ENCODE results near the gene ABLIM1.

ABLIM1 gene

DNA sequence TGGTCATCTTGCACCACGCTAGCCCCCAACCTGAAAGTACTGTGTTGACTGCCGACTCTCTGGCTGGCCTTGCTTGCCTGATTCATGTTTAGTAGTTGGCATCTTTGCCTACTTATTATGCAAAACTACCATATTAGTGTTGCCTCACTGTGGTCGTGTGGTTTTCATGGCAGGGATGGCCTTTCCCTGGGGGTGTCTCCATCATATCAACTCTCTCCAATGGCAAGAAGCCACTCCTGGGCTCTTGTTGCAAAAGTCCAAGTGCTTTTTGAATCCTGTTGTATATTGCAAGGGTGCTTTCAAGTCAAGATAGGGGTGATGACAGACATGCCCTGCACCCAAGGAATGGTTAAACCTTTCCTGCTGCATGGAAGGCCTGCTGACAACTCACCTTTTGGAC, 39.4 kb downstream of the ABLIM1 start:
- DNase-seq: no peak

DNA sequence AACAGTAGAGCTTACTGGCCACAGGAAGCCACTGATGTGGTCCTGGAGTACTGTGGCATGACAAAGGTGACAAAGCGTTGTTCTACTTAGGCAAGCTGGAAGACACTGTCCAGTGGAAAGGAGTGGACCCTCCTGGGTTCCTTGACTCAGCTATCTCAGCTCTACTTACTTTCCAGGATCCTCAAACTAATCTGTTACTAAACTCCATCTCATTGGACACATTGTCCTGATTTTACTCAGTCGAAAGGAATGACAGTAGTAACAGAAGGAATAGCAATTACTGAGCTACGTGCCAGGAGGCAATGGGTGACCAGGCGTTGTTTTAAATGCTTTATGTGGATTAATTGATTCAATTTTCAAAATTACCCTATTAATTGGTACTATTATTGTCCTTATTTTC, 41.6 kb downstream of the ABLIM1 start:
- no peak for DNase-seq

DNA sequence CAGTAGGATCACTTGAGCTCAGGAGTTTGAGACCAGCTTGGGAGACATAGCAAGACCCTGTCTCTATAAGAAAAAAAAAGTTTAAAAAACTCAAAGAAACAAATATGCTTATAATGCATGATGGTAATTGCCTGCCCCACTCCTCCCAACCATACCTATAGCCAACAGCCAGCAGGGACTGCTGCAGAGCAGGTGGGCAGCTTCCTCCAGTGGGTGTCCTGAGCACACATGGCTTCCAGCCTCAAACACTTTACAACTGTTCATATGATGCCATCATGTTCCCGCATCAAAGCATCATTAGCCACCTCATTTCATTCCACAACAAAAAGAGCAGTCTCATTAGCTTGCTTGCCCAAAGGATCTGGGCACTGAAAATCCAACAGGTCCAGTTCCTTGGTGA, 42.0 kb downstream of the ABLIM1 start:
- no peak for DNase-seq

DNA sequence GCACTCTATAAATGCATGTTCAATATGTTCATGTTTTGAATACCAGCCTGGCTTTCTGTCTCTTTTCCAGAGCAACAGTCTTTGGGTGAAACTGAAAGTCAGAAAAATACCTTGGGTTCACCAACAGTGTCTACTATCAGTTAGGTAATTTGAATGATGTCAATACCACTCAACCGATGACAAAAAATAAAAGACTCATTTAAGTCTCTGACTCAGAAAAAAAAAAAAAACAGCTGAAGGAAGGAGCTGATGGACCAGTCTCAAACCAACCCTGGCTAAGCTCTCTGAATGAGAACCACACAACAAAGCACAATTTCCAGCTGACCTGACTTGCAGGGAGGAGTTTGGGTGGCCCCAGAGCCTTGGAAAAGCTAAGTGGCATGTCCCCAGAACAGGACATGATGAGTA, 42.5 kb downstream of the ABLIM1 start:
- DNase-seq: no peak

DNA sequence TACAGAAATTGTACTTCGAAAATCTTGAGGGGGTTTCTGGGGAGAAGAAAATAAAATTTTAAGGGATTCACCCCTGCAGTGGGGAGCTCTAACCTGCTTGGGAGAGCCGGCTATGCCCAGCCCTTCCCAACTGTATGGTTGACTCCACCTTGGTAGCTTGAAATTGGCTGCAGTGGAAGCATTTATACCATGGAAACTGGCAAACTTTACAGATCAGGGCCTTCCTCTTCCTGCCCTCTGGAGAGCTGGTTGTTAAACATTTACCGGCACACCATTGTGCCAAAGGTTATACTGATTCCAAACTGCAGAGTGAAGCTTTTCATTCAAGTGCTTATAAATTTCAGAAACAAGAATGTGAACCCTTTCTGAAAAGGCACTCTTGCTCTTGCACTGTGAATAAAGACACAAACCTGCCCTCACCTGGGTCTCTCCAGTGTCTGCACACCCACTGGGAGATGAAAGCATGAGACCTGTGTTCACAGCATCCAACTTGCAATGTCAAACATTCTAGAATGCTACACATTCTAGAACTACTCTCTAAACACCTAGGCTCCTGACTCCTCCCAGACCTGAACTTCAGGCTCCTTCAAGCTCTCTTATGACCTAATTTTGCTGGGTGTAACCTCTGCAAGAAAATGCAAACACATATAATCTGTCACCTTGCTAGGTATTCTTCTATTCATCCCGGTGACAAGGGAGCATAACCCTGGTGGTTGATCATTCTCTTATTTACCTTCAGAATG, 44.7 kb downstream of the ABLIM1 start:
- DNase-seq: no peak

DNA sequence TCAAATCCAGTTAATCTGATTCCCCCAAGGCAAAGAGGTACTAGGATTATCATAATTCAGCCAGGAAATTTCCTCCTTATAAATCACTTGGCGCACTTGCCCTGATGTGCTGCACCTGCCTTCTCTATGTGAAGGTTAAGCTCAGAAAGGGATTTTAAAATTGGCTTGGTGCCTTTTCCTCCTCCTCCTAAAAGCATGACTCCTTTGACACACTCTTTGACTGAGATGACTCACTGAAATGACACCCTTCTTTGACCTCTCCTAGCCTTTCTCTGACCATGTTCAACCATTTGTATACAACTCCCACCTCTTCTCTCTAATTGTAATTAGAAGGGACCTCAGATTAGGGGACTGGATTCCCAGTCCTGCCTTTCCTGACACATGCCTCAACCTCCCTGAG, 46.5 kb downstream of the ABLIM1 start:
- no peak for DNase-seq

GRCh38 chr10:114609518-114610426, 48.3 kb downstream of the ABLIM1 start:
- DNase-seq: no peak

DNA sequence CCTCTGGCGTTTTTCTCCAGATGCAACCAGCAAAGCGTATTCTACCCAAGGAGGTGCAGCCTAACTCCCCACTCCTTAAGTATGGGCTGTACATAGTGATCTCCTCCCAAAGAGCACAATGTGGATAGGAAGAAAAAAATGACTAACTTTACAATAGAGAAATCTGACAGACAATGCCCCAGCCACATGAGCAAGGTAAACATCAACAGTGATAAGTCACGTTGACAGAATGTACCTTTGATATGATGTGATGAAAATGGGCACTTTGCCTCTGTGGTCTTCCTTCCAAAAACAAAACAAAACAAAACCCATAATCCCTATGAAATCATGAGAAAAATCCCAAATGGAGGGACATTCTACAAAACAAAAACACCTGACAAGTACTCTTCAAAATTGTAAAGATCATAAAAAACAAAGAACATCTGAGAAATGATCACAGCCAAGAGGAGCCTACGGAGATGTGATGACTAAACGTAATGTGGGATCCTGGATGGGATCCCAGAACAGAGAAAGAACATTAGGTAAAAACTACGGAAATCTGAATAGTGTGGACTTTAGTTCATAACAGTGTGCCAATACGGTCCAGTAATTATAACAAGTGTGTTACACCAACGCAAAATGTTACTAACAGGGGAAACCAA, 50.6 kb downstream of the ABLIM1 start:
- no peak for DNase-seq

GRCh38 chr10:114605155-114605797, 52.8 kb downstream of the ABLIM1 start:
- no peak for DNase-seq

DNA sequence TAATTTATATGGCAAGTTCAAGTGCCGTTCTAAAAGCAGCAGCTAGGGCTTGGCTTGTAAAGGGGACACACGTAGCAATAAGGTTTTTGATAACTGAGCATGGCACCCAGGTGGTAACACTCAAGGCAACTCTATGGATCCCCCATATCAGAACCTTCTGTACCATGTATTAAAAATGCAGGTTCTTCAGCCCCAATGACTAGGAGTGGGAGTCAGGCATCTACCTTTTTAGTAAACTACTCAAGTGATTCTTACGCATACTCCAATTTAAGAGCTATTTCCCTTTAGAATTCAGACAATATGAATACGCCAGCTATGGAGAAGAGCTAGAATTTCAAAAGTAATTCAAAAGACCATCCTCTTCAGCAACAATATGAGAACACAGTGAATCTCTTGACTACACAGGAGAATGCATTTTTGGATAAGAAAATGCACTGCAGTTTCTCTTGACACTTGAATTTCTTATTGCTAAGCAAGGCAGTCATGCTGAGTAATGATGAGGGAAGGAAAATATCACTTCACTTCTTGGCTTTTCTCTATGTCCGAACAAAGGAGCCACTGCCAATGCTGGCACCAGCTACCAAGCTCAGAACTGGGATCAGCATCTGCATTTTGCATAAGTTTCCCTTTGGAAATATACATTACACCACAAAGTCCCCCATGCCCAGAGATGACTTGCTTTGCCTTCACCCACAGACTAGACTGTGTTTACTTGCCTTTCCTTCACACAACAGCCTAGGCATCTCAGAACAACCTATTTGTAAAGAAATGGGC, 53.5 kb downstream of the ABLIM1 start:
- no peak for DNase-seq

- no peak for DNase-seq
Observed at GRCh38 chr10:114603948-114604347, 54.1 kb downstream of the ABLIM1 start.

DNA sequence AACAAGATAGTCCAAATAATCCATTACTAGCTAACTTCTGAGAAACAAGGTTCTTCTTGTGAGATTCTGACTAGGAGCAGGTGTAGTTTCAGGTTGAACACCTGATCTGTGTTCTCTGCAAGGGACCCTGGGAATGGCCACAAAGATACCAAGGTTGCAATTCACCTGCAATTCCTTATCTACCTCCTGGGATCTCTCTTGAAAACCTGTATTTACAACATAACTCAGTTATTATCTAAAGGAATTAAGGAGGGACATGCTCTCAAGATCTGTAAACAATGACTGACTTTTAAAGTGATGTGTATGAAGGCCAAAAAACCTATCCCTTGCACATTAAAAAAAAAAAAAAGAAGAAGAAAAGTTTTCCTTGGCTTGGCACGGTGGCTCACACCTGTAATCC, 54.8 kb downstream of the ABLIM1 start:
- no peak for DNase-seq

DNA sequence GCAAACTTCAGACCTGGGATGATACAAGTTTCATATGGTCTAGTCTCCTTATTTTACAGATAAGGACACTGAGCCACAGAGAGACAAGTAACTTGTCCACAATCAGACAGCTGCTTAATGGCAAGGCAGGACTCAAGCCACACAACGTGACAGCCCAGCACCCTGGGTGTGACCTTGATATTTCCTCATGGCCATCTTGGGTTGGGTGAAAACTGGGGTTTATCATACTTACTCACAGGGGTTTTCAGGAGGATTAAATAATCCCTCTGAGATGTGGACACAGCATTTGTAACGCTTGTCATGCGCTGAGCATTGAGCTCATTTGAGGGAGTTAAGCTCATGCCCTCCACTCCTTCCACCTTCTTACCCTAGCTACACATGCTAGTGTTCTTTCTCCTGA, 58.0 kb downstream of the ABLIM1 start:
- no peak for DNase-seq

DNA sequence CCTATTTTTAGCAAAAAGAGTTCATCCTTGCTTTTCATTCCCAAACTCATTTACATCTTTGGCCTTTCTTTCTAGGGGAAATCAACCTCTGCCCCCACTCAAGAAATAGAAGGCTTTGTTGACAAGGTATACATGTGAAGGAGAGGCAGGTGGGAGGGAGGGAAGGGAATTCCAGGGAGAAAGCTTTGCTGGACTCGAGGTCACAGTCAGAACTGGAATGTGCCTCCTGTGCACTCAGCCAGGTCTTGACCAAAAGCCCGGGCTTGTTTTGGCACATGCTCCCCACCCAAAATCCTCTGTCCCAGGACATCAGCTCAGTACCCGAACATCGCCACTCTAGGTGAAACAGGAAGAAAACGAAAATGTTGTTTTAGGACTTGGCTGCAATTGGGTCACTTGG, 61.3 kb downstream of the ABLIM1 start:
- DNase-seq: no peak

- no peak for DNase-seq
Observed at GRCh38 chr10:114593816-114594468, 64.1 kb downstream of the ABLIM1 start.

GRCh38 chr10:114593240-114593792, 64.8 kb downstream of the ABLIM1 start:
- no peak for DNase-seq

- no peak for DNase-seq
Observed at GRCh38 chr10:114590993-114591392, 67.1 kb downstream of the ABLIM1 start.

DNA sequence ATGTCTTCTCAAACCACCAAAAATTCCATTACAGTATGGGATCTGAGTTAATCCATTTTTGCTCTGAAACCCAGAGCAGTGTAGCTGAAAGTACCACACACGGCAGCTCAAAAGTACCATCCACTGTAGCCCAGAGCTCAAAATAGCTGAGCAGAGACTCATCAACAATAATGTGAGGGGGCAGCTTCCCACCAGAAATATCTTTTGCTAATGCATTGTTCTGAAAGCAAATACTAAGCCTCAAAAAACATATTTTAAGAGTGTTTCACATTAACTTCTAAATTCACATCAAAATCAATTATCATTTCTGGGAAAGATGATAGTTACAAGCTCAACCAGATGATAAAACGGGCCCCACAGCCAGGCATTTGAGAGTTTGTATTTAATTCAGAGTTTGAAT, 73.7 kb downstream of the ABLIM1 start:
- no peak for DNase-seq

GRCh38 chr10:114581071-114581470, 77.0 kb downstream of the ABLIM1 start:
- DNase-seq: no peak

DNA sequence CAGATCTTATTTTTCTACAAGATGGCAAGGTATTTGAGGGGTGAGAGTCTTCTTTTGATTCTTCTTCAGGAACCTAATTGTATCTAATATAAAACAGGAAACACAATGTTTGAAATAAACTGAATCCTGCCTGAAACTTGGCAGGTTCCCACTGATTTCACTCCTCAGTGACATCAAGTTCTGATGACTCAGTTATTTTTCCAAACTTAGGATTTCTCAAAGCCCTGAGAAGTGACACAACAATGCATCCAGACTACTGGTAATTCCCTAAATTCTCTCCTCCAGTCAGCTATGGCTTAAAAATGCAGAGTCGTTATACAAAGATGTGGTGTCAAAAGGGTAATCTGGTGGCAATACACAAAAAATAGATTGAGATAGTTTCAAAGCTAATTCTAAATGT, 80.9 kb downstream of the ABLIM1 start:
- DNase-seq: no peak

GRCh38 chr10:114576716-114577115, 81.4 kb downstream of the ABLIM1 start:
- DNase-seq: no peak

- DNase-seq: no peak
Observed at GRCh38 chr10:114576132-114576487, 82.0 kb downstream of the ABLIM1 start.
